Right lobe of liver (tissue), 6 donors: ENCODE results near the gene SEL1L. TPM values are rescaled to one million over a fixed set of nuclear protein-coding genes. Genes with fewer than 3 reads are reported as not detected.

Experiments
- ATAC-seq, 4 donors: fragments of 200-7000 bp; cut with Tn5 transposase; one replicate each; pipeline ENCODE4 v1.9.1; 2020; ENCODE audit warnings: mild to moderate bottlenecking in 4 of 4, moderate library complexity in 4 of 4
- DNase-seq, 3 donors: peaks; one replicate each; pipeline ENCODE4 v3.0.0-alpha.2; 2020
- H3K27ac ChIP-seq, 3 donors: fragments of 200-600 bp; one replicate each; pipeline ENCODE4 v1.8.0; 2022
- H3K27me3 ChIP-seq, 2 donors: fragments of 200-600 bp; one replicate each; pipeline ENCODE4 v1.8.0; 2022
- H3K36me3 ChIP-seq, 4 donors: fragments of 200-600 bp; sonication (generic) in 1 of 4; one replicate each; pipeline versions ENCODE4 v1.5.1 to v1.8.0; 2017 to 2022; ENCODE audit warnings: control low read depth in 1 of 4
- H3K4me1 ChIP-seq, 4 donors: fragments of 200-600 bp; sonication (generic) in 1 of 4; one replicate each; pipeline versions ENCODE4 v1.5.1 to v1.8.0; 2017 to 2022; ENCODE audit warnings: control low read depth in 1 of 4
- H3K4me3 ChIP-seq, 3 donors: fragments of 200-600 bp; one replicate each; pipeline ENCODE4 v1.8.0; 2022
- H3K9me3 ChIP-seq, 4 donors: fragments of 200-600 bp; sonication (generic) in 1 of 4; one replicate each; pipeline versions ENCODE4 v1.5.1 to v1.8.0; 2017 to 2022; ENCODE audit warnings: control low read depth in 1 of 4
- POLR2A ChIP-seq: fragments of 450-650 bp; IDR thresholded peaks from one replicate; pipeline ENCODE4 v1.6.1; 2017; ENCODE audit warnings: antibody characterized with exemption, mild to moderate bottlenecking
- WGBS: methylation state at CpG from one replicate; pipeline ENCODE4 v1.1.6; 2018; ENCODE audit warnings: low coverage, low lambda C conversion rate; ENCODE audit not compliant: insufficient coverage; ENCODE audit errors: missing lambda C conversion rate; 5-methylcytosine and 5-hydroxymethylcytosine counted together
- intact Hi-C, 2 donors: fragments of 100-400 bp; cut with DNase I; formaldehyde crosslinking; loops; one replicate each; pipeline versions ENCODE4 v1.11.2 to v1.14.1; 2022
- total RNA-seq, 6 experiments: library from RNA; depleted of rRNA in 2 of 6; stranded (reverse); fragments of >200 nt in 2 of 6; fragmentation: NEBNext Ultra II Directional in 3 of 6; extraction: Animal tissue kit (Norgen Biotek cat#: 25700) in 3 of 6; gene quantifications; one replicate each; pipeline versions ENCODE4 v1.1.0 to v1.2.4, GENCODE V29; 2016 to 2023
- TF ChIP-seq, protein P1 (sequence below), 4 donors: fragments of 200-600 bp in 3 of 4; fragments of 450-650 bp in 1 of 4; IDR thresholded peaks; one replicate each; pipeline versions ENCODE4 v1.5.1 to v1.8.0; 2016 to 2022; ENCODE audit warnings: antibody characterized with exemption in 4 of 4, mild to moderate bottlenecking in 2 of 4
- donor health status: DM: no; HTN: yes; CAD: no.
- donor health status: DM: no; HTN: no; CAD: no.
- donor health status: DM: no; HTN: no; CAD: no.
- donor health status: DM: no; HTN: yes; CAD: no.
- donor health status: DM: no; HTN: yes; CAD: no.

SEL1L gene
- total RNA-seq, 6 experiments from 2014 or later: 60.7 to 146 (median 123) TPM

DNA sequence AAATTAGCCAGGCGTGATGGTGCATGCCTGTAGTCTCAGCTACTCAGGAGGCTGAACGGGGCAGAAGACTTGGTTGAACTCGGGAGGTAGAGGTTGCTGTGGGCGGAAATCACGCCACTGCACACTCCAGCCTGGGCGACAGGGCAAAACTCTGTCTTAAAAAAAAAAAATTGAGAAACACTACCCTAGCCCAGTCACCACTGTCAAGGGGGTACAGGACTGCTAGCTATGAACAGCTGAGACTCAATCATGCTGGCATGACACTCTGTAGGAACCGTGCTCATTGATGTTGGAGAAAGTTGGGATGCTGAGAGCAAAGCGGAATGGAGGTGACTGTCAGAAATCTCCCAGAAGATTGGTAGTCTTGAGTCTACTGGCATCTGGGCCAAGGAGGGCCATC lies 75.3 kb downstream of the SEL1L start:
- ATAC-seq: no peak
- Histone ChIP-seq H3K27ac (no peak overlapping the region), H3K4me3 (no peak overlapping the region), H3K4me1 (no peaks in the 10 kb centered on the region), H3K9me3 (no peaks in the 10 kb centered on the region), H3K36me3 (no peaks in the 10 kb centered on the region), H3K27me3 (no peaks in the 10 kb centered on the region)
- TF ChIP-seq, protein P1, sequence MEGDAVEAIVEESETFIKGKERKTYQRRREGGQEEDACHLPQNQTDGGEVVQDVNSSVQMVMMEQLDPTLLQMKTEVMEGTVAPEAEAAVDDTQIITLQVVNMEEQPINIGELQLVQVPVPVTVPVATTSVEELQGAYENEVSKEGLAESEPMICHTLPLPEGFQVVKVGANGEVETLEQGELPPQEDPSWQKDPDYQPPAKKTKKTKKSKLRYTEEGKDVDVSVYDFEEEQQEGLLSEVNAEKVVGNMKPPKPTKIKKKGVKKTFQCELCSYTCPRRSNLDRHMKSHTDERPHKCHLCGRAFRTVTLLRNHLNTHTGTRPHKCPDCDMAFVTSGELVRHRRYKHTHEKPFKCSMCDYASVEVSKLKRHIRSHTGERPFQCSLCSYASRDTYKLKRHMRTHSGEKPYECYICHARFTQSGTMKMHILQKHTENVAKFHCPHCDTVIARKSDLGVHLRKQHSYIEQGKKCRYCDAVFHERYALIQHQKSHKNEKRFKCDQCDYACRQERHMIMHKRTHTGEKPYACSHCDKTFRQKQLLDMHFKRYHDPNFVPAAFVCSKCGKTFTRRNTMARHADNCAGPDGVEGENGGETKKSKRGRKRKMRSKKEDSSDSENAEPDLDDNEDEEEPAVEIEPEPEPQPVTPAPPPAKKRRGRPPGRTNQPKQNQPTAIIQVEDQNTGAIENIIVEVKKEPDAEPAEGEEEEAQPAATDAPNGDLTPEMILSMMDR (IDR thresholded peaks at IDR 0.05): no peak
- TF ChIP-seq POLR2A: no peak
- intact Hi-C loops: loop anchor here in 1 of 2 donors (5.0 kb wide), 1 partner anchor 191 kb away; no protein-coding TSS in a partner anchor
- 89% methylated on average over 8 of the region's 8 CpGs for WGBS
- no peak for DNase-seq

DNA sequence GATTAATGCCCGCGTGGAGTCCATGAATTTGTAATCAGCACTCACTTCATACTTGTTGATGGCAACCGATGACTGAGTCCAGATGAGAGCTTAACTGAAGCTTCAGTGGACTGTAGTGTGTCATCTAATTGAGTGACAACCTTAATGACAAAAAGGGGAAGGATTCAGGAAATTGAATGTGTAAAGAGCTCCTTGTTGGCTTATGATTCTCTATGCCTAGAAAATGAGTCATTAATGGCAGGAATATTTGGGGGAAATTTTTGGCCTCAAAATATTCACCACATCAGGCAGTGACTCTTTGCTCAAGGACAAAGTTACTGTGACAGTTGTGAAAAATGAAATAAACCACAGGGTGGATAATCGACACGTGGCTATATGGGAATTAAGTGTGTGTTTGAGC lies 78.3 kb downstream of the SEL1L start:
- Histone ChIP-seq H3K4me3 (no peak overlapping the region), H3K27ac (no peak overlapping the region), H3K36me3 (no peaks in the 10 kb centered on the region), H3K9me3 (no peaks in the 10 kb centered on the region), H3K4me1 (no peaks in the 10 kb centered on the region), H3K27me3 (no peaks in the 10 kb centered on the region)
- no peak for DNase-seq
- no peak for TF ChIP-seq POLR2A
- TF ChIP-seq, protein P1 (IDR thresholded peaks at IDR 0.05): no peak
- intact Hi-C loops: loop anchor here in 1 of 2 donors (5.0 kb wide), 1 partner anchor 188 kb away; no protein-coding TSS in a partner anchor
- WGBS: 81% methylated on average over 5 of the region's 5 CpGs
- no peak for ATAC-seq

DNA sequence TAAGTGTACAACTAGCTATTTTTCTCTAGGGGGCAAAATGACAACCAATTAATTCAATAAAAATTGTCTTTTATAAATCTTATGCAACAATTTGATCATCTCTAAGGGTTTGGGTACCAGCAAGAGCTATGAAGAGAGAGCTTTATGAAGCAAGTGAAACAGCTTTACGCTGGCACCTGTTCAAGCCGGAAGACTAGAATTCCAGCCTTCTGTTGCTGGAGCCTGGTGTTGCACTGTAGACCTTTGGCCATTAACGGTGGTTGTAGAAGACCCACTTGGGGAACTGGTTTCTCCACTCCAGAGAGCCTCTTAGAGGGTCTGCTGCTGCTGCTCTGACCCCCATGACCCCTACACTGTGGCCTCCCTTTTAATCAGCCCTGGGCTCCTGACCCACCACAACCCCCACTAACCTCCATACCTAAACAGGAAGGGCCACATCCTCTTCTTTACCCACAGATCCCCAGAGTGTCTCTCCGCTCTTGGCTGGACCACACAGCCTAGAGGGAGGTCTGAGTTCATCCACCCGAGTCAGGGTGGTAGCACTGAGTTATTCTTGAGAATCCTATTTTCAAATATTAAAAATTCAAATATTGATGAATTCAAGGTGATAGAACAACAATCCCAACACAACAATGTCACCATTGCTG lies 79.0 kb downstream of the SEL1L start:
- ATAC-seq (no peak), DNase-seq (no peak)
- no peaks in the 10 kb centered on the region for H3K27me3 ChIP-seq
- 77% methylated on average over 5 of the region's 5 CpGs for WGBS
- H3K27ac ChIP-seq: no peak overlapping the region
- no peaks in the 10 kb centered on the region for H3K36me3 ChIP-seq
- no peak overlapping the region for H3K4me3 ChIP-seq
- peaks cover 0 to under 1% (median 0%) of the 10 kb centered on the region in 4 donors for H3K4me1 ChIP-seq
- no peak for TF ChIP-seq POLR2A
- TF ChIP-seq, protein P1 (IDR thresholded peaks at IDR 0.05): no peak
- intact Hi-C loops: loop anchor here (5.0 kb wide), 2 partner anchors 182 to 187 kb away; no protein-coding TSS in a partner anchor
- H3K9me3 ChIP-seq: no peaks in the 10 kb centered on the region

DNA sequence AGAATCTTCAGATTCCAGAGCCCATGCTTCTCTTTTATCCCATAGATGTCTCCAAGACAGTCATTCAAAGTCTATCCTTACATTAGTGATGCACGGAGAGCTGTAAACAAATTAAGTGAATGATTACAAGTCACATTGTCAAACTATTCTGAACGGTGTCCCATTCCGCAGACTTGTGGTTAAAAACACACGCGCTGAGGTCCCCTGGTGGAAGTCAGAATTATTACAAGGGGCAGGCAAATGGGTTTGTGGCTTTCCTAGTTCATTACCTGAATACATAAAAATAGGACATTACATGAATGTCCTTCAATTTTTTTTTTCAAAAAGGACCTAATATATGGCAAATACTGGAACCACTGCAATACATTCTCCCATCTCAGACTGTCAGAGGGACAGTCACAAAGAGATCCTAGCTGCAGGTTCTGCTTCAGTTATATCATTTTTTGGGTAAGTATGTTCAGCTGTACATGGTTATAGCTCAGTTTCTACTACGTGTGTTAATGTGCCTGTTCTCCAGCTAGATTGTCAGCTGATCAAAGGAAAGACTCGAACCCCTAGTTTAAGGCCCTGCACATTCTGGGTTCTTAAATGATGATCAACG lies 80.4 kb downstream of the SEL1L start:
- Histone ChIP-seq H3K36me3 (no peaks in the 10 kb centered on the region), H3K4me1 (peaks cover 0 to 6% (median 0%) of the 10 kb centered on the region in 4 donors), H3K27me3 (no peaks in the 10 kb centered on the region), H3K9me3 (no peaks in the 10 kb centered on the region), H3K27ac (no peak overlapping the region), H3K4me3 (no peak overlapping the region)
- WGBS: 13% methylated on average over 8 of the region's 8 CpGs
- DNase-seq (peak in 2 of 3 donors; percentile 39 to 60), ATAC-seq (peak; percentile 87 to 92 (median 90))
- no peak for TF ChIP-seq POLR2A
- TF ChIP-seq, protein P1 (IDR thresholded peaks at IDR 0.05): peak; percentile 85 to 94 (median 88)
- intact Hi-C loops: loop anchor here in 1 of 2 donors (5.0 kb wide), 1 partner anchor 181 kb away; no protein-coding TSS in a partner anchor
